Measurements from ENCODE around the gene SCAI.
"Not testable (repeated sequence)": the region's sequence is repeated elsewhere in the genome, so short reads cannot be mapped to it uniquely, and the experiment has no call there.

The SCAI gene

DNA sequence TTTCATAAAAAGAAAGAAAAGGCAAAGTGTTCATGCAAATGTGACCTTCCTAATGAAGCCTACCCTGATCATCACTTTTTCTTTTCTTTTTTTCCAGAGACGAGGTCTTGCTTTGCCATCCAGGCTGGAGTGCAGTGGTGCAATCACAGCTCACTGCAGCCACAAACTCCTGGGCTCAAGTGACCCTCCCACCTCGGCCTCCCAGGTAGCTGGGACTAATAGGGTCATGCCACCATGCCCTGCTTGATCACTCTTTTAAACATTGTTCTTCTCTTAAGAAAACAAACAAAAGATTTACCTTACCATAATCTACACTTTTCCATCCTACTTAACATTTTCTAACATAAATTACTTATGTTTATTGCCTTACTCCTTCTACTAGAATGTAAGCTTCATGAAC is 193.9 kb downstream of the SCAI start:
- no peak for DNase-seq (ENCODE audit: low read depth in 1 of 2, low spot score in 1 of 2)

DNA sequence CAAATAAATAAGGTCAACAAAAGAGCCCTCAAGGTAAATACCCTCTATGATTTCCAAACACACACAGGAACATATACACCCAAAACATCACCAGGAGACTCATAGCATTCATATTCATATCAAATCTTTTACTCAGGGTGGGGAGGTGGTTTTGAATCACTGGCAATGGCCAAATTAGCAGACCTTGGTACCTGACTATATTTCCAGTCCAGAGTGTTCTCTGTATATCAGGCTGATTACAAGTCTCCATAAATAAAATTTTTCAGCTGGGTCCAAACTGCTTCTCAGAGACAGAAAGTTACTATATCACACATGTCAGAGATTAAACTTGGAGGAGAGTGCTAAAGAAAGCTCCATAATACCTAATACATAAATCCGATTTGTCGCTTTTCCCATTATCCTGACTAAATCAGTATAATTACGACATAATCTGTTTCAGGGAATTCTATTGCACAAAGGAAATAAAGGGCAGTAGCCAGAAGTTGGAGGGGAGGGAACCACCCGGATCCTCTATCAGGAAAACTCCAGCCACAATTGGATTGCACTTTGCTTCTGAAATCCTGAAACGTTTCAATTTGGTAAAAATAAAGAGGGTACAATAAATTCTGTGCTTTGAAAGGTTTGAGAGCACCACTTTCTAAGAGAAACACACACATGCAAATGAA is 195.5 kb downstream of the SCAI start:
- DNase-seq (ENCODE audit: low read depth in 1 of 2, low spot score in 1 of 2): no peak

DNA sequence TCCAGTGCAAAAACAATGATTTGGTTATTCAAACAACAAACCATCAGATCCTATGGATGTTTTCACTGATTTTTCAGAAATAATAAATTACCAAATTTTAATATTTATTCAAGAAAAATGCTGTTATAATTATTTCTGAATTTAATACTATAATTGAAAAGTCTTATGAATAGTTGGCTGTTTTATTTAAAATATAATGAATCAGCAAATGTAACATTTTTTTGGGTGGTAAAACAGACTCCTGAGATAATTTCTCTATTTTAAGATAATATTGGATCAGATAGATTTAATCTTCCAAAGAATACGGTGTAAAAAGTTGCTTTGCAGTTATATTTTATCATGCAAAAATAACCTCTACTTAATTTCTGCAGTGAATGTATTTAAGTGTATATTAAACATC is 197.2 kb downstream of the SCAI start:
- no peak for DNase-seq (ENCODE audit: low read depth in 1 of 2, low spot score in 1 of 2)

DNA sequence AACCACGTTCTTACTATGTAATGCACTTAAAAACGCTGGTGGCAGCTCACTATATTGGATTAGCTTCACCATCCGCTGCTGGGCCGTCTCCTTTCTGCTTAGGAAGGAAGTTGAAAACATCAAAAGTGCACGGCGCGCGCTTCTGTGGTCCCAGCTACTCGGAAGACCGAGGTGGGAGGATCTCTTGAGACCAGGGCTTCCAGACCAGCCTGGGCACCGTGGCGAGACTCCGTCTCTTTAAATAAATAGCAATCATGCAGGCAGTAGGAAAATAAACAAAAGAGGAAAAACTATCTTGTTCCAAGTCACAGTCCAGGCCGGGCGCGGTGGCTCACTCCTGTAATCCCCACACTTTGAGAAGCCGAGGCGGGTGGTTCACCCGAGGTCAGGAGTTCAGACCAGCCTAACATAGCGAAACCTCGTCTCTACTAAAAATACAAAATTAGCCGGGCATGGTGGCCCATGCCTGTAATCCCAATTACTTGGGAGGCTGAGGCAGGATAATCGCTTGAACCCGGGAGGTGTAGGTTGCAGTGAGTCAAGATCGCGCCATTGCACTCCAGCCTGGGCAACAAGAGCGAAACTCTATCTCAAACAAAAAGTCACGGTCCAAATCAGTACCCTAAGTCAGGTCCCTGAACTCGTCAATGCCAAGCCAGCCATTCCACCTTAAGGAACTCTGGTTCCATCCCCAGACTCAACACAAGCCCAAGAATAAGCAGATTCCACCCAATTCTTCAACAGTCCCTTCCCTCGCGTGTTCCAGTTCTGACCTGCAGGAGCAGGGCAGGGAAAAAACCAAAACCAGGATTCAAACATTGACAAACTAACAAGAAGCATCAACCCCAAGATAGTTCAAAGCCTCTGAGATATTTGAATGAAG is 201.4 kb downstream of the SCAI start:
- peak; percentile 36 to 43 for DNase-seq (ENCODE audit: low read depth in 1 of 2, low spot score in 1 of 2)

DNA sequence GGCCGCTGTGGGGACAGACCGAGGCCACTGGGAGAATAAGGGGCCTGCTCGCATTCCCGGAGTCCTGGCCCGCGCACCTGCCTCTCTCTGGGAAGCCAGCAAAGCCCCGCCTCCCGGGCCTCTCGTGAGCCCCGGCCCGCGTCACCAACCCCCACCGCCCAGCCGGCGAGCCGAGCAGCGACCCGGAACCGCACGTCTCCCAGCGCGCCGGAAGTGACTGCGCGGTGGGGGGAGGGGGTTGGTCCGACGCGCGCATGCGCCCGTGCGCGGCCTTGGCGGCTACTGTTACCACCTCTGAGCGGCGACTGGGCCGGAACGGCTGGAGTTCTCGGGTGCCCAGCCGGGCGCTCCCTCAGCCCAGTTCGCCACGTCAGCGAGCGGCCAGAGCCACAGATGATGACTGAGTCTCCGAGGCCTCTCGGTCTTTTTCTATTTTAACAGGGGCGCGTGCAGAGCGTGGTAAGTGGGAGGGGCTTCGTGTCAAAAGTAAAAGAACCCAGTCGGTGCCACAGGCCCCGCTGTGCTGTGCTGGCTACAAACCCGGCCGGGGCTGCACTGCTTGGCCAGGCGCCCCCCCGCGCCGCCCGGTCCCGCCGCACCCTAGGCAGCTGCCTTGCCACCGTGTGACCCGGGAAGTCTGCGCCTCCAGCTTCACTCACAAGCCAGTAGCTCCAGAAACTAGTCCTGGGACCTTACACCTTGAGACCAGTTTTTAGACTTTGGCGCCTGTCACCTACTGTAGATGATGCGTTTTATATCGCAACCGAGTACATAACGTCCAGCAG is 202.2 kb downstream of the SCAI start, which contains the start of gene GOLGA1:
TSS of gene GOLGA1 (minus strand) at position 190 of the 785 bp plus-strand sequence. CDS start 2,372 bp downstream, outside the sequence.
- DNase-seq (ENCODE audit: low read depth in 1 of 2, low spot score in 1 of 2): peak; percentile 87 to 89

DNA sequence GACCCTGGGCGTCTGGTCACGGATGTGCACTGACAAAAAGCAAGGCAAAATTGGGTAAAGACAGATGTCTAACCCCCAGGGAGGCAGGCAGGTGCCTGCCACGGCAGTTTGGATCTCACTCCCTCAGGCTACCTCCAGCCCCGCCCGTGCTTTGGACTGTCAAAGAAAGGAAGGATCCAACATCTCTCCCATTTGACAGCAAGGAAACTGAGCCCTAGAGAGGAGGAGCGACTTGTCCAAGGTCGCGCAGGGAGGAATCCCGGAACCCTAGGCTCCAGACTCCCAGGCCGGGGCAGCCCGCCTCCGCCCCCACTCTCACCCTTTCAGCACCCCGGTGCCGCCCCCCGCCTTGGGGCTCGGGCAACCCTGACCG is 202.8 kb downstream of the SCAI start:
- no peak for DNase-seq (ENCODE audit: low read depth in 1 of 2, low spot score in 1 of 2)

DNA sequence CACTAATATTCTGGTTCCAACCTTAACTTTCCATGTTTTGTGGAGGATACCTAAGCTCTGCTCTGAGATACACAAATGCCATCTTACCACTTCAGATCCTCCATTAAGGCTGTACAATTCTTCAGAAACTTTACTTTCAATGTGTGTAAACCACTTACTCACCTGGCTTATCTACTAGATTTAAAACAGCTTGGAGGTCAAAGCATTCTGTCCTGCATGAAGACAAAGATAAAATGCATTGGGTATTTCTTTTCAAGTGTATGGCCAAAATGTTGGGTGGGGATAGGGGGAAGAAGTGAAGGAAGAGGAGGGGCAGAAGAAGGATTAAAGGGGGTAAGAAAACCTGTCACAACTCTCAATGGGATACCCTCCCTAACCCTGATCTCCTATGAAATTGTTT is 203.4 kb downstream of the SCAI start:
- DNase-seq (ENCODE audit: low read depth in 1 of 2, low spot score in 1 of 2): no peak

DNA sequence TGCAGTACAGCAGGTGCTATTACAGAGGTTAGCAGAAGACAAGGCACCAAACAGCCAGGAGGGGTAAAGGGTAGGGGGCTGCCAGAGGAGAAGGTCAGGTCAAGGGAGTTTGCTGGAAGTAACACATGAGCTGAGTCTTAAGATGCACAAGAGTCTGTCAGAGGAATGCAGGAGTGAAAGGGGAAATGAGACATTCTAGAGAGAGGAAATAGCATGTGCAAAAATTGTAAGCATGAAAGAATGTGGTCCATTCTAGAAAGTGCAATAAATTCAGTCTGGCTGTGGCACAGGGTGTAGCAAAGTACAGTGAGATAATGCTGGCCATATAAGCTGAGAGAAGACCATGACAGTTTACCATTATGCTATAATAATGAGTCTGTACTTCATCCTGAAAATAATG is 209.0 kb downstream of the SCAI start:
- no peak for DNase-seq (ENCODE audit: low read depth in 1 of 2, low spot score in 1 of 2)

DNA sequence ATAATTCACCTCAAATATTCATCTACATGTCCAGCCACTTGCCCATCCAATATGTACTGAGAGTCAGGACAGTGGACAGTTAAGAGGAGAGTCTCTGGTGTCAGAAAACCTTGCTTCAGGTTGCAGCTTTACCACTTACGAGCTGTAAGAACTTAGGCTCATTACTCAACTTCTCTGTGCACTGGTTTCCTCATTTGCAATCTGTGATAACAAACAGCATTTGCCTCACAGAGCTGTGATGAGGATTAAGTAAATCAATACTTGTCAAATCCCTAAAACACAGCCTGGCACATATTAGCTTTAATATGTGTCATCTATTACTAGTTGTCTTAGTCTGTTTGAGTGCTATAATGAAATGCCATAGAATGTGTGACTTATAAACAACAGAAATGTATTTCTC is 211.0 kb downstream of the SCAI start:
- DNase-seq (ENCODE audit: low read depth in 1 of 2, low spot score in 1 of 2): no peak

DNA sequence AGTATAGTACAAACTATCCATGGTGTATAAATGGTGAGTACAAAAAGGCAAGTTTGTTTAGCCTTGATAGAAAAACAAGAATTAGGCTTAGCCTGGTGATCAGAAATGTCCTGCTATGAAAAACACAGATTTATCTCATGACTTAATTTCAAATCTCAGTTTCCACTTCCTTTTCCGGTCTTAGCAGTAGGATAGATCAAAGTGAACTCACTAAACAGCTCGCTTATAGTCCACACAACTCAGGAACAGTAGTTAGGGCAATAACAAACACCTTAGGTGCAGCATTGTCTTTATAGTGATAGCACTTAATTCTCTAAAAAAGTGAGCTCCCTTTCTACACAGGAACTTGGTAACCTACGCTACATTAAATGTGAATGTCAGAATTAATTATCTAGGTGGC is 213.9 kb downstream of the SCAI start:
- DNase-seq (ENCODE audit: low read depth in 1 of 2, low spot score in 1 of 2): no peak

DNA sequence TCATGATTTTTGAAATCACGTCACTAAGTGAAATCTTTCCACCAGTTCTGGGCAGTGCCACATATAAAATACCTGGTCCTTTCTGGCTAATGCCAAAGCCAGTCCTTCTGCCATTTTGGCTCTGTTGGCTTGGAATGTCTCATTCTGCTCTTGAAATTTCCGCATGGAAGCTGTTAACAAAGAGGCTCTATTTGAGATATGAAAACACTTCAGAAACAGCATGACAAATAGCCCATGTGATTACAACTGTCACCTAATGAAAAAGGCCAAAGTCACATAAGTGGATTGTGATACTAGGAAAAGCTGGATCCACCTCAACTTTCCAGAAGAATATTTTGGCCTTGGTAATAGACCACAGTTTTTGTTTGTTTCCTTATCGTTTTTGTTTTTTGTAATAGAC is 215.2 kb downstream of the SCAI start:
- DNase-seq (ENCODE audit: low read depth in 1 of 2, low spot score in 1 of 2): no peak

DNA sequence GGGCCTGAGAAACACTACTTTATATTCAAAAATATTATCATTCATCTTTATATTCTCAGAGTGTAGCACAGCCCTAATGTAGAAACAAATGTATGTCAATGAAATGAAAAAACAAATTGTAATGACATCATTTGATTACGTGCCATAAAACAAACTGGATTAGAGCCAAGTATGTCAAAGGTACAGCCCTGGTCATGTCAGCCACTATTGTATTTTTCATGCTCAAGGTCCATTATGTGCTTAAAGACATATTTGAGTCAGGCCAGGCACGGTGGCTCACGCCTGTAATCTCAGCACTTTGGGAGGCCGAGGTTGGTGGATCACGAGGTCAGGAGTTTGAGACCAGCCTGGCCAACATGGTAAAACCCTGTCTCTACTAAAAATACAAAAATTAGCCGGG is 222.9 kb downstream of the SCAI start:
- DNase-seq (ENCODE audit: low read depth in 1 of 2, low spot score in 1 of 2): not testable (repeated sequence)

DNA sequence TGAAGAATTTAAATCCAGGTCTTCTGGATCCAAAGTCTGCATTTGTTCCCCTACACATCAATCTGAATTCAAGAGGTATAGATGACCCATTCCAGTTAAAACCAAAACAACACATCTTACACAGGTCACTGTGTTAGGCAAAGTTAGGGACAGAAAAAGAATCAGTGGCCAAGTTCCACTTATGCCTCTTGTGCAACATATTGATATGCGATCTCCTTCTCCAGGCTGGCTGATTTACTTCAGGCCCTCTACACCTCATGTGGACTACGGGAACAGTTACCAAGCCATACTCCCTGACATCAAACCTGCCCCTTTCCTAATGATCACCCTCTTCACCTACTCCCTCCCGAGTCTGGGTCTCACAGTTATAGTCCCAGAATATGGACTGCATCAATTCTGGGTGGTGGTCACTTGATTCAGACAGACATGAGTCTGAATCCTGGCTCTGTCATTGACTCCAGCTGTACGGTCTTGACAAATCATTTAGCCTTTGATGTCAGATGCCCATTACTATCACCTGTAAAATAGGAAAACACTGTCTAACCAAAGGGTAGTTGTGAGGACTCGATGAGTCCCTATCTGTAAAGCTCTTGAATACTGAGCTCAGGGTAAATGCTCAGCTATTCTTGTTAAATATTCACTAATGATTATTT is 228.4 kb downstream of the SCAI start:
- DNase-seq (ENCODE audit: low read depth in 1 of 2, low spot score in 1 of 2): no peak

DNA sequence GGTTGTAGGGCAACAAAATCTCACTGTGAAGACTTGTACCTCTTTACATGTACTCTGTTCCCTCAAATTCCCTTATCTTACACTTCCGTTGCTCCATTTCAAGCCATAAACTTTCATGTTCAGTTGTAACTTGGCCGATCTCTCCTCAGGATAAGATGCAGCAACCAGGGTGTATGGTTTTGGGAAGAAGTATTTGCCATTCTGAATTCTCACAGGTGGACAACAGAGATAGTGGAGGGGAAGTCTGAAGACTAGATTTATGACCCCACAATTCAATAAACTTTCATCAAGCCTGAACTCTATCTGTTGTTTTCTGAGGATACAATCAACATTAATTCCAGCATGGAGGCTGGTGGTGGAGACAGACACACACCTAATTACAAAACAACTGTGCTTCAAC is 229.9 kb downstream of the SCAI start:
- DNase-seq (ENCODE audit: low read depth in 1 of 2, low spot score in 1 of 2): no peak

DNA sequence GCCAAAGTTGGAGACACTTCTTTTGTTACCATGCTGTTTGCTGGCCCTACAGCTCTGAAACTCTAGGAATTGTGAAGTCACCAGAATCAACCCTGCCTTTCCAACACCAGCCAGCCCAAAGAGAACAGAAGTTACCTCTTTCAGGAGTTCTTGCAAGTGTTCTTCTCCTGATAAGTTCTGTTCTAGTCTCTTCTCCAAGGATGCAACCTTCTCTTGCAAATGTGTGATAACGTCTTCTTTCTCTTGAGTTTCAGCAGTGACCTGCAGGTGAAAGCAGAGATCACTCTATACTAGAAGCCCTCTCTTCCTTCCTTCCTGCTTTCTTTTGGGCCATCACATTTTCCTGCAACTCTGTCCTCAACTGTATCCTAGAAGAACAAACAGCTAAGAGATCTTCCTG is 231.6 kb downstream of the SCAI start:
- DNase-seq (ENCODE audit: low read depth in 1 of 2, low spot score in 1 of 2): no peak

DNA sequence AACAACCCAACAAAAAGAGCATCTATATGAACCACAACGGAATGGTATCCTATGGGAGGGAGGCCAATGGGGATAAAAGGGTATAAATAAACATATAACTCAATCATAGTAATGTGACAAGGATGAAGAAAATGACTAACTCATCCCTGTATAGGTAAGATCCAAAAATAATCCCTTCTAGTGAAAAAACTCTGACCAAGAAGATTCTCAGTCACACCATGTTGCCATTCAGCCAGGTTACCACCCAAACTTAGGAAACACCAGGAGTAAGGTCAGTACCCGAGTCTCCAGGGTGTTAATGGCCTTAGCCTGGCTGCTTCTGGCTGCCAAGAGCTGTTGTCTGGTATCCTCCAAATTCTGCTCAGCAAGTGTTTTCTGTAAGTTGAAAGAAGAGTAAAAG is 235.2 kb downstream of the SCAI start:
- no peak for DNase-seq (ENCODE audit: low read depth in 1 of 2, low spot score in 1 of 2)

DNA sequence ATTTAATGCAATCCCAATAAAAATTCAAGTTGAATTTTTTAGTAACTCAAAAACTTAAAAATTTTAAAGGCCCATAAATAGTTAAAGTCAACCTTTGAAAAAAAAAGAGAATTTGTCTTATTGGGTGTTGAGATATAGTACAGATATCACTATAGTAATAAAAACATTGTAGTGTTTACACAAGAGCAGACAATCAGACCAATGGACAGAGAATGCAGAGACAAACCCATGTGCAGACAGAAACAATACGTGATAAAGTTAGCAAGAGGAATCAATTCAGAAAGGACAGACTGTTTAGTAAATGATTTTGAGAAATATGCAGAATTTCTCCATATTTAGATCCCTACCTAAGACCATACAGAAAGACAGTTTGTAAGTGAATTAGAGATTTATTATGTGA is 236.4 kb downstream of the SCAI start:
- DNase-seq (ENCODE audit: low read depth in 1 of 2, low spot score in 1 of 2): no peak

DNA sequence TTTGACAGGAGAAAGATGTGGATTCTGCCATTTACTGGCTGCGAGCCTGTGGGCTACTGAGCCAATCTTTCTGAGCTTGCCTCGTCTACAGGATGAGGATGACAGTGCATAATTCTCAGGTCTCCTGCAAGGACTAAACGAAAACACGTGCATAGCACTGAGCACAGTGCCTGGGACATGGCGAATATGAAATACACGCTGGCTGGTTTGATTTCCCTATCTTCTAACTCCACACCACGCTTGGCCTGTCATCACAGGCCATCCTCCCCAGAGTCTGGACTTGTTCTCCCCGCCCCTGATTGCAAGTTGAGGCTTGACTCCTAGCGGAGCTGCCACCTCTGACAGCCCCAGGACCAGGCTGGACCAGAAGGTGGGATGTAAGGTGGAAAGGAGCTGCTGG is 243.5 kb downstream of the SCAI start:
- no peak for DNase-seq (ENCODE audit: low read depth in 1 of 2, low spot score in 1 of 2)

DNA sequence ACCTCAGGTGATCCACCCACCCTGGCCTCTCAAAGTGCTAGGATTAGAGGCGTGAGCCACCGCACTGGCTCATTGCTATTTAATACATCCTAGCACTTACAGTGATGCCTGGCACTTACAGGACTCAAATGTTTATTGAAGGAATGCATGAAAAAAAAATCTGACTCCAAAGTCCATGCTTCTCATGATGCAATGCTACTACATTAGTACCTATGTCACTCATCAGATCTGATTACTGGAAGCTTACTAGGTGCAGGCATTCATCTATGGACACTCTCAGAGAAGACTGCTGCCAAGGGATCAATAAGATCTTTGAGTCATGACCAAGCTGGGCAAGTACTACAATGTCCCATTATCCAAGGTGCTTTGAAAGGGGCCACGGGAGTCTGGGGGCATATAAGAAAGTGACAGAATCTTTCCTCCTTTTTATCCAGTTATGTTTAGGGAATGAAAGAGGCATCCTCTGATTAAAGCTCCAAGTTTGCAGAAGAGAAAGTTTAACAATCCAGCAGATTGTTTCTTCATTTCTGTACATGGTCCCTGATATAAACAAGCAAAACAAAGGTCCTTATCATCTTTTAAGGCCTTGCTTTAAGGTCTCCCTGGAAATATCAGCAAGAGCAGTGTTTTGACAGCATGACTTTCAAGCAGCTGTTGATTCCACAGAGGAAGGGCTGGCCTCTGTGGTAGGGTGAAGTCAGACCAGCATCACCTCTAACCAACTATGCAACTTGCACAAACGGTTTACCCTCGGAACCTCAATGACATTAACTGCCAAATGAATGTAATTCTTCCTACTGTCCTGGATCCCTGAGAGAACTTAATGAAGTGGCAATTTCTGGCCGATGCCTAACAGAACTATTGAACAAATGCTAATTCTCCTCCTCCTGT is 245.5 kb downstream of the SCAI start:
- no peak for DNase-seq (ENCODE audit: low read depth in 1 of 2, low spot score in 1 of 2)

DNA sequence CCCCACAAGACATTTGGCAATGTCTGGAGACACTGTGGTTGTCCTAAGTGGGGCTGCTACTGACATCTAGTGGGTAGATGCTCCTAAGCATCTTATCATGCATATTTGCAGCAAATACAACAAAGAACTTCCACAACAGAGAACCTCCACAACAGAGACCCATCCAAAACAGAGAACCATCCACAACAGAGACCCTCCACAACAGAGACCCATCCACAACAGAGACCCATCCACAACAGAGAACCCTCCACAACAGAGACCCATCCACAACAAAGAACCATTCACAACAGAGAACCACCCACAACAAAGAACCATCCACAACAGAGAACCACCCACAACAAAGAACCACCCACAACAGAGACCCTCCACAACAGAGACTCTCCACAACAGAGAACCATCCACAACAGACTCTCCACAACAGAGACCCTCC is 248.6 kb downstream of the SCAI start:
- DNase-seq (ENCODE audit: low read depth in 1 of 2, low spot score in 1 of 2): no peak

Data from activated CD4-positive, alpha-beta T cell treated with anti-CD3 and anti-CD28 coated beads, Interleukin-2, amount 50 U/mL, for 24 hours (primary cell).